Right ventricle myocardium superior (tissue), 1 donor: ENCODE data around the gene ARMC3. TPM values are rescaled to one million over a fixed set of nuclear protein-coding genes. Genes with fewer than 3 reads are reported as not detected.
"Not testable (repeated sequence)": the region's sequence is repeated elsewhere in the genome, so short reads cannot be mapped to it uniquely, and the experiment has no call there.

Source experiments
- ATAC-seq: fragments of 200-7000 bp; cut with Tn5 transposase; one replicate; pipeline ENCODE4 v1.9.1; 2020; ENCODE audit warnings: mild to moderate bottlenecking; ENCODE audit not compliant: poor library complexity
- DNase-seq: peaks from one replicate; pipeline ENCODE4 v3.0.0-alpha.2; 2020
- intact Hi-C: fragments of 100-400 bp; cut with DNase I; formaldehyde crosslinking; loops from one replicate; pipeline ENCODE4 v1.11.2; 2022
- total RNA-seq: library from RNA; stranded (reverse); fragmentation: NEBNext Ultra II Directional; extraction: Animal tissue kit (Norgen Biotek cat#: 25700); gene quantifications from one replicate; pipeline ENCODE4 v1.2.1, GENCODE V29; 2021
- donor health status: DM: no; HTN: yes; CAD: no; lungs with severe emphysema.

The ARMC3 gene
- total RNA-seq, 1 donor from 2014 or later = not detected

- ATAC-seq (no peak), DNase-seq (no peak)
- intact Hi-C loops = no loop called here
These were observed 14.3 kb upstream of the ARMC3 start for GRCh38 chr10:22913474-22914092.

- no peak for ATAC-seq
- intact Hi-C loops = no loop called here
- DNase-seq = no peak
These were observed 12.5 kb upstream of the ARMC3 start for GRCh38 chr10:22915314-22915713.

GRCh38 chr10:22925088-22925487, 2.8 kb upstream of the ARMC3 start:
- no peak for ATAC-seq
- intact Hi-C loops = no loop called here
- DNase-seq = no peak

GRCh38 chr10:22927166-22927565, 687 bp upstream of the ARMC3 start:
- intact Hi-C loops = no loop called here
- no peak for ATAC-seq
- no peak for DNase-seq

GRCh38 chr10:22929053-22929452, 1.2 kb downstream of the ARMC3 start:
- DNase-seq, ATAC-seq: not testable (repeated sequence)

GRCh38 chr10:22931948-22932347, 4.1 kb downstream of the ARMC3 start:
- DNase-seq (no peak), ATAC-seq (no peak)
- intact Hi-C loops = no loop called here

More at GRCh38 chr10:22929053-22929452, 1.2 kb downstream of the ARMC3 start:
- intact Hi-C loops = not testable (repeated sequence)

GRCh38 chr10:22932626-22933370, 4.9 kb downstream of the ARMC3 start:
- intact Hi-C loops = no loop called here
- peak; percentile 58 for ATAC-seq
- DNase-seq = peak; percentile 46

- no peak for ATAC-seq
- intact Hi-C loops = no loop called here
- no peak for DNase-seq
These were observed 6.9 kb downstream of the ARMC3 start for GRCh38 chr10:22934726-22935125.

GRCh38 chr10:22942437-22942836, 14.6 kb downstream of the ARMC3 start:
- intact Hi-C loops = no loop called here
- DNase-seq (no peak), ATAC-seq (no peak)

GRCh38 chr10:22945934-22946673, 18.3 kb downstream of the ARMC3 start:
- no peak for DNase-seq
- ATAC-seq = no peak
- intact Hi-C loops = no loop called here

GRCh38 chr10:22954970-22955369, 27.1 kb downstream of the ARMC3 start:
- DNase-seq (no peak), ATAC-seq (no peak)
- intact Hi-C loops = no loop called here

- DNase-seq = no peak
- no peak for ATAC-seq
- intact Hi-C loops = no loop called here
These were observed 30.5 kb downstream of the ARMC3 start for GRCh38 chr10:22958338-22958737.

- no peak for ATAC-seq
- intact Hi-C loops = no loop called here
- no peak for DNase-seq
These were observed 31.4 kb downstream of the ARMC3 start for GRCh38 chr10:22959292-22959691.

GRCh38 chr10:22959950-22960349, 32.1 kb downstream of the ARMC3 start:
- no peak for ATAC-seq
- intact Hi-C loops = no loop called here
- DNase-seq = no peak

GRCh38 chr10:22962817-22963216, 35.0 kb downstream of the ARMC3 start:
- intact Hi-C loops = no loop called here
- no peak for DNase-seq
- no peak for ATAC-seq

GRCh38 chr10:22969704-22970103, 41.9 kb downstream of the ARMC3 start:
- ATAC-seq = no peak
- no peak for DNase-seq
- intact Hi-C loops = no loop called here

GRCh38 chr10:22976534-22976933, 48.7 kb downstream of the ARMC3 start:
- DNase-seq (no peak), ATAC-seq (no peak)
- intact Hi-C loops = no loop called here

GRCh38 chr10:22977751-22978150, 49.9 kb downstream of the ARMC3 start:
- intact Hi-C loops = no loop called here
- ATAC-seq = no peak

GRCh38 chr10:22978287-22978686, 50.4 kb downstream of the ARMC3 start:
- intact Hi-C loops = no loop called here
- DNase-seq (no peak), ATAC-seq (no peak)

More at GRCh38 chr10:22977751-22978150, 49.9 kb downstream of the ARMC3 start:
- DNase-seq = no peak

GRCh38 chr10:22978918-22979317, 51.1 kb downstream of the ARMC3 start:
- DNase-seq = no peak
- intact Hi-C loops = no loop called here
- no peak for ATAC-seq
